RWPE2 (cell line): Measurements from ENCODE around the gene FIP1L1.
"Not testable (repeated sequence)": the region's sequence is repeated elsewhere in the genome, so short reads cannot be mapped to it uniquely, and the experiment has no call there.

Experiments
- ATAC-seq: fragments of 200-7000 bp; cut with Tn5 transposase; 3 replicates; pipeline ENCODE4 v1.9.1; 2021; ENCODE audit warnings: low read depth
- DNase-seq: peaks from one replicate; pipeline ENCODE4 v3.0.0-alpha.2; 2020; ENCODE audit warnings: low spot score
- H3K27ac ChIP-seq: fragments of 450-650 bp; 2 replicates; pipeline ENCODE4 v1.5.1; 2017; ENCODE audit warnings: mild to moderate bottlenecking; ENCODE audit not compliant: poor library complexity, severe bottlenecking
- H3K27me3 ChIP-seq: fragments of 250-450 bp; sonication (Bioruptor Pico); 2 replicates; pipeline ENCODE4 v1.5.1; 2021; ENCODE audit warnings: mild to moderate bottlenecking, moderate library complexity; ENCODE audit not compliant: insufficient read depth, poor library complexity, severe bottlenecking
- H3K36me3 ChIP-seq: fragments of 250-450 bp; sonication (Bioruptor Pico); 2 replicates; pipeline ENCODE4 v1.5.1; 2020; ENCODE audit warnings: low read depth, mild to moderate bottlenecking, moderate library complexity
- H3K4me1 ChIP-seq: fragments of 250-450 bp; sonication (Bioruptor Pico); 2 replicates; pipeline ENCODE4 v1.5.1; 2021; ENCODE audit warnings: mild to moderate bottlenecking, moderate library complexity; ENCODE audit not compliant: insufficient read depth, poor library complexity, severe bottlenecking
- H3K4me3 ChIP-seq: fragments of 250-450 bp; sonication (Bioruptor Pico); 2 replicates; pipeline ENCODE4 v1.5.1; 2021; ENCODE audit warnings: mild to moderate bottlenecking, moderate library complexity; ENCODE audit not compliant: severe bottlenecking
- H3K9me3 ChIP-seq: fragments of 250-450 bp; sonication (Bioruptor Pico); 2 replicates; pipeline ENCODE4 v1.5.1; 2021; ENCODE audit warnings: mild to moderate bottlenecking, moderate library complexity; ENCODE audit not compliant: severe bottlenecking
- CTCF ChIP-seq: fragments of 450-650 bp; IDR thresholded peaks from one replicate; pipeline ENCODE4 v1.5.1; 2017; ENCODE audit warnings: mild to moderate bottlenecking, moderate library complexity; ENCODE audit not compliant: poor library complexity, severe bottlenecking

FIP1L1 gene

GRCh38 chr4:53465281-53465680 lies 87.8 kb downstream of the FIP1L1 start:
- peaks cover 2% of the 10 kb centered on the region for H3K9me3 ChIP-seq
- ATAC-seq (no peak), DNase-seq (no peak)
- no peak overlapping the region for H3K4me3 ChIP-seq
- H3K36me3 ChIP-seq, result peaks cover 31% of the 10 kb centered on the region
- no peak overlapping the region for H3K27ac ChIP-seq
- H3K27me3 ChIP-seq, result no peaks in the 10 kb centered on the region
- no peaks in the 10 kb centered on the region for H3K4me1 ChIP-seq
- TF ChIP-seq CTCF, result no peak

- H3K27ac ChIP-seq, result no peak overlapping the region
- ATAC-seq, result no peak
- no peak for TF ChIP-seq CTCF
- no peaks in the 10 kb centered on the region for H3K4me1 ChIP-seq
- DNase-seq, result no peak
- H3K4me3 ChIP-seq, result no peak overlapping the region
- H3K36me3 ChIP-seq, result peaks cover 25% of the 10 kb centered on the region
- no peaks in the 10 kb centered on the region for H3K27me3 ChIP-seq
- H3K9me3 ChIP-seq, result peaks cover 2% of the 10 kb centered on the region
Measured at GRCh38 chr4:53465891-53466290, 88.5 kb downstream of the FIP1L1 start.

- not testable (repeated sequence) for H3K27ac ChIP-seq, ATAC-seq, H3K9me3 ChIP-seq, H3K4me1 ChIP-seq, DNase-seq, H3K27me3 ChIP-seq, H3K4me3 ChIP-seq
- peaks cover 18% of the 10 kb centered on the region for H3K36me3 ChIP-seq
Measured at GRCh38 chr4:53466576-53466975, 89.1 kb downstream of the FIP1L1 start.

GRCh38 chr4:53476232-53477037 lies 99.0 kb downstream of the FIP1L1 start:
- no peak for TF ChIP-seq CTCF
- Histone ChIP-seq H3K27me3 (no peaks in the 10 kb centered on the region), H3K9me3 (no peaks in the 10 kb centered on the region), H3K4me3 (no peak overlapping the region), H3K4me1 (peaks cover 36% of the 10 kb centered on the region), H3K27ac (peak overlapping the region; percentile 67), H3K36me3 (no peaks in the 10 kb centered on the region)
- ATAC-seq, result peak; percentile 78
- DNase-seq, result peak; percentile 73

- Histone ChIP-seq H3K4me3 (no peak overlapping the region), H3K9me3 (no peaks in the 10 kb centered on the region), H3K36me3 (no peaks in the 10 kb centered on the region), H3K27ac (peak overlapping the region; percentile 67), H3K4me1 (peaks cover 36% of the 10 kb centered on the region), H3K27me3 (no peaks in the 10 kb centered on the region)
- no peak for TF ChIP-seq CTCF
- ATAC-seq (peak; percentile 69), DNase-seq (no peak)
Measured at GRCh38 chr4:53477038-53477565, 99.7 kb downstream of the FIP1L1 start.
